Karpas-422 (cell line): ENCODE measurements around the gene SLC9C1. TPM values are rescaled to one million over a fixed set of nuclear protein-coding genes. Genes with fewer than 3 reads are reported as not detected.

Experiments
- DNase-seq: peaks from one replicate; pipeline ENCODE4 v3.0.0-alpha.2; 2015
- H2AFZ ChIP-seq: fragments of 200-600 bp; sonication (generic); 2 replicates; pipeline ENCODE4 v1.6.1; 2014; ENCODE audit warnings: antibody characterized with exemption, low read length, mixed read lengths
- H3K27ac ChIP-seq: fragments of 200-600 bp; sonication (generic); 2 replicates; pipeline ENCODE4 v1.5.1; 2014; ENCODE audit warnings: mild to moderate bottlenecking, low read length, moderate library complexity
- H3K27me3 ChIP-seq: fragments of 200-600 bp; sonication (generic); 2 replicates; pipeline ENCODE4 v1.6.1; 2014; ENCODE audit warnings: low read length, mixed read lengths
- H3K36me3 ChIP-seq: fragments of 200-600 bp; sonication (generic); 2 replicates; pipeline ENCODE4 v1.6.1; 2014; ENCODE audit warnings: low read length, mixed read lengths; ENCODE audit not compliant: insufficient read depth
- H3K4me1 ChIP-seq: fragments of 200-600 bp; sonication (generic); 2 replicates; pipeline ENCODE4 v1.6.1; 2014; ENCODE audit warnings: mild to moderate bottlenecking, low read length, mixed read lengths
- H3K4me2 ChIP-seq: fragments of 200-600 bp; sonication (generic); 2 replicates; pipeline ENCODE4 v1.6.1; 2014; ENCODE audit warnings: low read length, low read depth, mild to moderate bottlenecking; ENCODE audit not compliant: poor library complexity, severe bottlenecking
- H3K4me3 ChIP-seq: fragments of 200-600 bp; sonication (generic); 2 replicates; pipeline ENCODE4 v1.5.1; 2014; ENCODE audit warnings: mild to moderate bottlenecking, antibody characterized with exemption, low read length, mixed read lengths
- H3K79me2 ChIP-seq: fragments of 200-600 bp; sonication (generic); 2 replicates; pipeline ENCODE4 v1.6.1; 2014; ENCODE audit warnings: mild to moderate bottlenecking, low read length, mixed read lengths
- H3K9ac ChIP-seq: fragments of 200-600 bp; sonication (generic); 2 replicates; pipeline ENCODE4 v1.6.0; 2014; ENCODE audit warnings: low read length
- H3K9me2 ChIP-seq: fragments of 200-600 bp; sonication (generic), shearing (Covaris generic); replicated peaks from 2 replicates; pipeline ENCODE4 v1.6.0; 2014; ENCODE audit warnings: mild to moderate bottlenecking, low read length, moderate library complexity; ENCODE audit not compliant: insufficient read depth
- H3K9me3 ChIP-seq: fragments of 300-700, 200-600 bp; sonication (generic); 2 replicates; pipeline ENCODE4 v1.6.1; 2014; ENCODE audit warnings: low read length, mixed read lengths
- H4K20me1 ChIP-seq: fragments of 200-600 bp; sonication (generic); 2 replicates; pipeline ENCODE4 v1.6.1; 2014; ENCODE audit warnings: mild to moderate bottlenecking, antibody characterized with exemption, low read length, low read depth; ENCODE audit not compliant: insufficient read depth
- total RNA-seq: library from RNA; depleted of rRNA; stranded (reverse); fragments of >200 nt; shearing (Covaris generic); gene quantifications from 2 replicates; pipeline ENCODE4 v1.2.3, GENCODE V29; 2014; ENCODE audit warnings: low replicate concordance

The SLC9C1 gene
- total RNA-seq, 1 experiment from 2014 or later: 1.1 TPM

DNA sequence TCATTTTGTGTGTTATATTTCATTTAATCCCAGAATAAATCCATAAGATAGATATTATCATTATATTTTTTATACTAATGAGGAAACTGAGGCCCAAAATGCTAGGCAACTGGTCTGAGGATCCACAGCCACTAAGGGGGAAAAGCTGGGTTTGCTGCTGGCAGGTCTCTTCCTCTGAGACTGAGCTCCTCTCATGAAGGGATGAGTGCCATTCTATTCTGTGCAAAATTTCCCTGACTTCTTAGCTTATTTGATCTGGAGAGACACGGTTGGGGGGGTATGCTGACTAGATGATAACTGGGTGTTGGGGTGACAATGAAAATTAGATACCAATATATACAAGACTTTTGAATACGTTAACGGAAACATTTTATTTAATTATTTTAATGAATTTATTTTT is 162.9 kb downstream of the SLC9C1 start:
- Histone ChIP-seq H3K79me2 (peaks cover 32% of the 10 kb centered on the region), H4K20me1 (no peaks in the 10 kb centered on the region), H3K9me3 (no peaks in the 10 kb centered on the region), H3K27ac (peak overlapping the region; percentile 99), H3K9ac (peak overlapping the region; percentile 92), H3K4me1 (peaks cover 95% of the 10 kb centered on the region), H3K9me2 (no peaks in the 10 kb centered on the region), H2AFZ (no peak overlapping the region), H3K27me3 (no peaks in the 10 kb centered on the region), H3K4me3 (peak overlapping the region; percentile 80), H3K4me2 (peak overlapping the region; percentile 91), H3K36me3 (peaks cover 12% of the 10 kb centered on the region; the same call in 1 of the 2 replicates)
- peak; percentile 61 for DNase-seq

DNA sequence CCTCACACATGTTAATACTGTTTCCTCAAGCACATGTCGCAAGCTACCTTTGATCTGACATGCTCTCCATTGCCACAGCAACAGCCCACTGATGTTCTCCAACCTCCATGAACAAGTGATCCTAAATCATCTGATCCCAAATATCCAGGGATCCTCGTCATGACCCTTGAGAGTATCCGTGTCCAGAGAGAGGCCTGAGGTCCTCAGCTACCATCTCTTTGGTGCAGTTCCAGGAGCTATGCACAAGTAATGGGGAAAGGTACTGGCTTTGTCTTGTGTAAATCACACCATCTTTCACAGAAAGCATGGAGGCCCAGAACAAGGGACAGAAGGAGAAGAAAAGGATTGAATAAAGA is 163.4 kb downstream of the SLC9C1 start:
- H3K79me2 ChIP-seq: peaks cover 33% of the 10 kb centered on the region
- H3K9ac ChIP-seq: peak overlapping the region; percentile 92
- H3K9me2 ChIP-seq: no peaks in the 10 kb centered on the region
- H2AFZ ChIP-seq: no peak overlapping the region
- H3K27me3 ChIP-seq: no peaks in the 10 kb centered on the region
- H3K4me1 ChIP-seq: peaks cover 95% of the 10 kb centered on the region
- peaks cover 16% of the 10 kb centered on the region for H3K36me3 ChIP-seq
- no peaks in the 10 kb centered on the region for H4K20me1 ChIP-seq
- peak overlapping the region; percentile 99 for H3K27ac ChIP-seq
- peak; percentile 68 for DNase-seq
- peak overlapping the region; percentile 91 for H3K4me2 ChIP-seq
- peak overlapping the region; percentile 80 for H3K4me3 ChIP-seq
- H3K9me3 ChIP-seq: no peaks in the 10 kb centered on the region

DNA sequence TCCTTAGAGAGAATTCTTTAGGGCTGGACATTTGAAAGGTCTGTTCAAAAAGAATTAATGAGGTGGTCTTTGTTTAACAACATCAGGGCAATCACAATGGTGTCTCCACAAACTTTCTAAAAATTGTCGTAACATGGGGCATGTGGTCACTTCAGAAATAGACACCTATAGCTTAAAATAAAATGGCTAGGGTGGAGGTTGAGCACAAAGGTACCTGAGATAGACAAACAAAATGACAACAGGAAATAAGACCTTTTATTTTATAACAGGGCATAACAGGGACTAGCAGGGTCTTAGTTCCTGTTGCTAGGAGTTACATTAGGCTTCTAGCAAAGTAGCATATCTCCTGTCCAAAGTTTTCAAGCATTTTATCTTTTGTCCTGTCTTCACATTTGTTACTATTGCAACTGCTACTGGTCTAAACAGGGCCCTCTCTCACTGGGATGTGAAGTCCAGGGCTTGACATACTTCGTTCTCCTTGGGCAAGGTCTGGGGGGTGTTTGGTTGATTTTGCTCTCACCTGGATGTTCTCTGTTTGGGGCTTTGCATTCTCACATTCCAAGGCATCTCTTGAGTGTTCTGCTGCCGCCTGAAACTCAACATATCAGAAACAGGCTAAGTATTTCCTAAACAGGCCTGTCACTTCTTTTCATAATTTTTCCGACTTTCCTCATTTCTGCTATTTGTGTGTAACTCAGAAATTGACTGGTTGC is 163.9 kb downstream of the SLC9C1 start:
- H3K27me3 ChIP-seq: no peaks in the 10 kb centered on the region
- no peaks in the 10 kb centered on the region for H4K20me1 ChIP-seq
- H3K9ac ChIP-seq: peak overlapping the region; percentile 92
- H3K36me3 ChIP-seq: peaks cover 21% of the 10 kb centered on the region
- H2AFZ ChIP-seq: no peak overlapping the region
- H3K79me2 ChIP-seq: peaks cover 36% of the 10 kb centered on the region
- no peaks in the 10 kb centered on the region for H3K9me2 ChIP-seq
- H3K4me1 ChIP-seq: peaks cover 95% of the 10 kb centered on the region
- H3K9me3 ChIP-seq: no peaks in the 10 kb centered on the region
- H3K27ac ChIP-seq: peak overlapping the region; percentile 99
- peak; percentile 69 for DNase-seq
- H3K4me2 ChIP-seq: peak overlapping the region; percentile 91
- peak overlapping the region; percentile 80 for H3K4me3 ChIP-seq

DNA sequence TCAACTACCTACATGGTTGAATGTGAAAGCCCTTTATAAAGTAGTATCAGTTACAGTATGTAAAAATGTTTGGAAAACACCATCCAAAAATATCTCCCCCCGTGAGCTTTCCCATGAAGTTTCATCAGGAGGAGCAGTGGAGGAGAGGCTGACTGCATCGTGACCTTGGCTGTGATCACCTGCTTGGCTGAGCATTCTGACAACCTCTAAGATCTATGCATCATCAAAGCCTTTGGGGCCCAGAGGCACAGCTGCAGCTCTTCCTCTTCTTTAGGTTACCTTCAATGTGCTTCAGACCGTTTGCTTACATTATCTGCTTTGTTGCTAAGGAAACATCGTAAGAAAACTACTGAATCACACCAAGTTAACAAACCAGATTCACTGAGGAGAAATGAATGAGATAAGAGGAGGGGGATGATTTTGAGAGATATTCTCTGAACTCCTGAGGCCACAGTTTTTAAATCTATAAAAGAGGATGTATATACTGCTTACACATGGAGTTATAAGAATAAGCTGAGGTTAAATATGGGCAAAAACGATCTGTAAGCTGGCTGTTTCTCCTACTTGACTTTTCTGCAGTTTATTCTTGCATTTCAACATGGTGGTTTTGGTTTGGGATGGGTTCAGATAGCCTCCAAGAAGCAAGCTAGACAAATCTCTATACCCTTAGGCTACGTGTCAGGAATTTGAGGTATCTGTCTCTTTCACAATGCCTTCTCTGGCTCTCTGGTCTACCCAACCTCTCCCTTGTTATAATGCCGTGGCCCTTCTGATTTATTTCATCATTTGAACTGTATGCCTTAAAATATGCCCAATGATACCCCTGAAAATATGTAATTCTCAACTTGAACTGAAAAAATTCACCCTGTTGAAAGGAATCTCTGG is 164.9 kb downstream of the SLC9C1 start:
- Histone ChIP-seq H3K27me3 (no peaks in the 10 kb centered on the region), H3K9me3 (no peaks in the 10 kb centered on the region), H4K20me1 (no peaks in the 10 kb centered on the region), H3K4me3 (peak overlapping the region; percentile 80), H3K9ac (peak overlapping the region; percentile 92), H3K4me2 (peak overlapping the region; percentile 91), H3K36me3 (peaks cover 26% of the 10 kb centered on the region), H3K4me1 (peaks cover 94% of the 10 kb centered on the region), H2AFZ (no peak overlapping the region), H3K27ac (peak overlapping the region; percentile 99), H3K79me2 (peaks cover 36% of the 10 kb centered on the region), H3K9me2 (no peaks in the 10 kb centered on the region)
- peak; percentile 97 for DNase-seq

DNA sequence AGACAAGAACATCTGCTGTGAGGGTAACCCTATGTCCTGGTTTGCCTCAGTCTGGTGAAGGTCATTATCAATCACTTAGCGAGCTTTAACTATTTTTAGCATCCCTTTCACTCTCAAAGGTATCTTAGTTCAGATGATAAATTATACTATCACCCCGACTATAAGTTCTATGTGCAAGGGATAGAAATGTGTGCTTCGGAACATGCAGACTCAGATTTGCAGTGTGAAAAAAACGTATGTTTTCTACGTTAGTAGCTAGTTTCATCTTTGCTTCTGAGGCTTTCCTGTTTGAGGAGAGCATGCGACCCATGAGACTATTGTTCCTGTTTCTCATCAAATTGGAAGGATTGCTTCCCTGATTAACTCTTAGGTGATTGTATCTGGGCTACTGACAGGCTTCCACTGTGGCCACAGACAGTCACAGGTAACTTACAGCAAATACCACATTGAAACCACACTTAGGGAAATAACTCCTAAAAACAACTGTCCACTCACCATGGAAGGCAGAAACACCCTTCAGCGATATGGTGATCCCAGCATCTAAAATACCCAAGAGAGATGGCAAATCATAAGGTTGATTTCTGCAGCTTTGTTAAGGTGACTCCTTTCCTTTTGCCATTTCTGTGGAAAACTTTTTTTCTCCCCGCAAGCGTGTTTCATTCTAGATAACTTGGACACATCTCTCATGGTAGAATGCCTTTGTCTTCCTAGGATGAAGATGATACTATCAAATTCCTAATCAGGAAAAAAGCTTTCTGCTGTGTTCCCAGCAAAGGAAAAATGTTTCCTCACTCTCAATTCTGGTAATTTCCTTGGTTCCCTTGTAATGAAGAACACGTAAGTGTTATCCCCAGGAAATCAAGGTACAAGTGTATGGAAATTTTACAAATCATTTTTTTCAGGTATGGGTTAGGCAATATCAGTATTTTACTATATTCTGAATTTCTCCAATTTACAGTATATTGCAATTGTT is 166.2 kb downstream of the SLC9C1 start:
- Histone ChIP-seq H3K9ac (peak overlapping the region; percentile 70), H3K27ac (peak overlapping the region; percentile 99), H4K20me1 (no peaks in the 10 kb centered on the region), H3K4me1 (peaks cover 95% of the 10 kb centered on the region), H3K9me2 (no peaks in the 10 kb centered on the region), H3K79me2 (peaks cover 33% of the 10 kb centered on the region), H3K27me3 (no peaks in the 10 kb centered on the region), H2AFZ (no peak overlapping the region), H3K4me2 (peak overlapping the region; percentile 91), H3K9me3 (no peaks in the 10 kb centered on the region), H3K36me3 (peaks cover 30% of the 10 kb centered on the region), H3K4me3 (peak overlapping the region; percentile 49)
- DNase-seq: peak; percentile 72

DNA sequence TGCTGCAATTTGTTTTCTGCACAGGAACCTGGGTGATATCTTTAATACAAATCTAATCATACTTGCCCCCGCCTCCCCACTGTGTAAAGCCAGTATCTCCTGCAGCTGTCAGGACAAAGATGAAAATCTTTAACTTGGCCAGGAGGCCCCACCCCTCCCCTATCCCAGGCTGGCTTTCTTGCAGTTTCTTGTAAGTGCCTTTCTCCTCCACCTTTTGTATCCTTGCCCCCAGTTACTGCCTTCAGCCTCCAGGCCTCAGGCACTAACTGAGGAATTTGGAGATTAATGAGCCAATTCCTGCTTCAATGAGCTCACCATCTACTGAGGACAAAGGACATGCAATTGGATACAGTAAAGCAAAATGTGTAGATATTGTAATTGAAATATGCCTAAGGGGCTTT is 167.5 kb downstream of the SLC9C1 start:
- peaks cover 30% of the 10 kb centered on the region for H3K36me3 ChIP-seq

DNA sequence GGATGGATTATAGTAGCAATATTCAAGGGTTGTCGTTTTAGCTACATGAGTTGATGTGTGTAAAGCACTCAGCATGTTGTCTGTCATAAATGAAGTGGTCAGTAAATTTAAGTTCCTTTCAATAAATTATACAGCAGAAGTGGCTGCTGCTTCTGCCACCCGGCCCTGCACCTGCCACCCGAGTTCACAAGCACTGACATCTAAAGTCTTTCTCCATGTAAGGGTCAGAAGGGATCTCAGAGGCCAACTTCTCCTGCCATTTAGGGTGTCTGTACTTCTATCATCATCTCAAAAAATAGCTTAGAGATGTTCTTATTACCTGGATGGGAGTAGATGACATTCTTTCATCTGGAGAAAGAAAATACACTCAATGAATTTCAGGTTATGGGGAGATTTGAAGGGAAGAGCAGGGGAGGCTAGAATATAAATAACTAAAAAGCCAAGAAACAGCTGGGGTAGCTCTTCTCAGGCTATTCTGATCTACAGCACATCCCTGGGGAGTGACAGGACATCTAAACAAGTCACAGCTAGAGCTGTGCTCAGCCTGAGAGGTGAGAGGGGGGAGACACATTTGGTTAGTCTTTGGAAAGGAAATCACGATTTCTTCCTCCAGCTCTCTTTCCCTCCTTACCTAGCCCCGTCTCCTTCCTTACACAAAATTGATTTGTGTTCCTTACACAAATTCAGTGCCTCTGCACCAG is 169.0 kb downstream of the SLC9C1 start:
- peak; percentile 52 for DNase-seq
- H3K9me2 ChIP-seq: no peaks in the 10 kb centered on the region
- no peaks in the 10 kb centered on the region for H3K9me3 ChIP-seq
- H3K9ac ChIP-seq: peak overlapping the region; percentile 70
- H4K20me1 ChIP-seq: no peaks in the 10 kb centered on the region
- peak overlapping the region; percentile 99 for H3K27ac ChIP-seq
- H3K36me3 ChIP-seq: peaks cover 30% of the 10 kb centered on the region
- no peak overlapping the region for H2AFZ ChIP-seq
- peak overlapping the region; percentile 91 for H3K4me2 ChIP-seq
- peaks cover 99% of the 10 kb centered on the region for H3K4me1 ChIP-seq
- H3K4me3 ChIP-seq: peak overlapping the region; percentile 49
- no peaks in the 10 kb centered on the region for H3K27me3 ChIP-seq
- peaks cover 17% of the 10 kb centered on the region for H3K79me2 ChIP-seq

More for the DNA sequence above, 167.5 kb downstream of the SLC9C1 start:
- peak overlapping the region; percentile 70 for H3K9ac ChIP-seq
- H3K79me2 ChIP-seq: peaks cover 23% of the 10 kb centered on the region
- no peaks in the 10 kb centered on the region for H3K9me3 ChIP-seq
- H3K4me2 ChIP-seq: peak overlapping the region; percentile 91
- H3K27ac ChIP-seq: peak overlapping the region; percentile 99
- no peaks in the 10 kb centered on the region for H3K9me2 ChIP-seq
- H3K4me3 ChIP-seq: peak overlapping the region; percentile 49
- peaks cover 99% of the 10 kb centered on the region for H3K4me1 ChIP-seq
- no peak overlapping the region for H2AFZ ChIP-seq
- H3K27me3 ChIP-seq: no peaks in the 10 kb centered on the region
- DNase-seq: peak; percentile 83
- H4K20me1 ChIP-seq: no peaks in the 10 kb centered on the region
